8988T (cell line): ENCODE data around the gene MED12L.
A peak's percentile ranks its signal among the peaks of the same experiment; 100 is the strongest.

Experiments used
- DNase-seq: peaks from one replicate; pipeline ENCODE4 v3.0.0; 2011

MED12L gene

DNA sequence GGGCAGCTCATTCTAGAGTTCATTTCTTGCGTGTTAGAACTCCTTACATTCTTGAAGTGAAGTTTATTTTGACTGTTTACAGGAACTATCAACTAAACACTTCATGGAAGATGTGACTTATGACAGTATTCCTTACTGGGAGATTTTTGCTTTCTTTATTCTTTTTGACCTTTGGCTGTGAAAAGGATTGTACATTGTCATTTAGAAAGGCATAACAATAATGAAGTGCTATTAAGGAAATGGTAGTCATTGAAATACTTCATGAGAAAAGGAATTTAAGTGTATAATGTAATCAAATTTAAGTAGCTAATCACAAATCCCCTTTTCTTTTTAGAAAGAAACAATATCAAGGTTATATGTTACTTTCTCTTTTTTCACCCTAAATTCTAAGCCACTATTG is 181.6 kb downstream of the MED12L start:
- no peak for DNase-seq

GRCh38 chr3:151268267-151269235 is 183.1 kb downstream of the MED12L start:
- DNase-seq: no peak

DNA sequence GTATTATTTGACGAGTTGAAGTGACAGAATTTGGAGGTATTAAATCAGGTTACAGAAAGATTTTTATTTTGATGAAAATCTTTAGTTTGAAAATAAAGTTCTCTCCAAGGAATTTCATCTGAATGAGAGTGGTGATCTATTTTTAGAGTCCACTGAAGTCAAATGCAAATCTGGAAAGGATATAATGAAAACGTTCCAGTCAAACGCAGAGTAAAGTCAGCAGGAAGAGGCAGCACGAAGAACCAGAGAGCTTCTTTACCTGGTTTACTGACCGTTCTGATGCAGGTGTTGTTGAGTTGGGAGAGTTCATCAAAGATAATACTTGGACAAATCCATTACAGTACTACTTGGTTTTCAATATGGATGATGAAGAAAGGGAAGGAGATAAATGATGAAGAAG is 184.2 kb downstream of the MED12L start:
- no peak for DNase-seq

DNA sequence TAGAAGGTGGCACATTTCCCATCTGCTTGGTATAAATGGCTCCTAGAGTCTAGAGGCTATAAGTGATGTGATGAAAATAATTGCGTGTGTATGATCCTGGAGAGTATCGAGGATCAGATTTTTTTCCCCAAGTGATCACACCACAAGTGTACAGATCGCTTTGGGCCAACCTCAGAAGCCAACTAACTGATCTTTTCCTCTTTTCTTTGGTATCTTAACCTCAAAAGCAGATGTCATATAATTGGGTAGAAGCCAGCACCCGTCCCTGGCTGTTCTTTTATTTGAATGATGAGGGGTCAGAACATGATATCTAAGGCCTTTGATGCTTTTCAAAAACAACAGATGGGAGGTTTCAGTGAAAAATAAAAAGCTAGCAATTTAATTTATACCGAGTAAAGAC is 189.6 kb downstream of the MED12L start:
- no peak for DNase-seq

GRCh38 chr3:151276038-151276686 is 190.7 kb downstream of the MED12L start:
- DNase-seq: no peak

DNA sequence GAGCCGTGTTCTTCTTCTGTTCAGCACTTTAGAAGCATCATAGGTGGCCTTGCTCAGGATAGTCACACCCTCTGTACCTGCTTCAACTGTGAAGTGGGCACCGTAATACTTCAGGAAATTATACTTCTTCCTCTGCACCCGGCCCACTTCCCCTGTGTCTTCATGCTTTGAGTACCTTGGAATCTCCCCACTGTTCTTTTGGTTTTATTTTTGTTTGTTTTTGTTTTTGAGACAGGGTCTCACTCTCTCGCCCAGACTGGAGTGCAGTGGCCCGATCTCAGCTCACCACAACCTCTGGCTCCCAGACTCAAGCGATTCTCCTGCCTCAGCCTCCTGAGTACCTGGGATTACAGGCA is 191.2 kb downstream of the MED12L start:
- no peak for DNase-seq

DNA sequence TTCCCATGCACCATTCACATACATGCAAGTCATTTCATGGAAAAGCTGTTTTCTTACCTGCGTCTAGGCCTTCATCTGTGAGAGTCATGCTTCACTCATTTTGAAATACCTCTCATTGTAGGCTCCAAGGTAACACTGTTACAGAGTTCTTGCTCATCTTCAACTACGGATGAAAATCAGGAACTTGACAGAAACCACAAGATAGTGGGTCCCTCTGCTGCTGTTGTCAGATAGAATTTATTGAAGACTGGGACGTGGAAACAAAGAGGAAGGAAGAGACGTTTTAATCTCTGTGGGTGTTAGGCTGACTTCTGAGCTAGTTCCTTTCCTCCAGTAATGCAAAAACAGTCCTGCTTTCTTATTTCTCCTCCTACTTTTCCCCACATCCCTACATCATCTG is 192.8 kb downstream of the MED12L start, which contains the start of gene P2RY14:
TSS of gene P2RY14 (minus strand) at position 313 of the 400 bp plus-strand sequence. CDS start 64,226 bp downstream, outside the sequence.
- no peak for DNase-seq

GRCh38 chr3:151281671-151282324 is 196.3 kb downstream of the MED12L start:
- DNase-seq: no peak

GRCh38 chr3:151282921-151283320 is 197.5 kb downstream of the MED12L start:
- no peak for DNase-seq

DNA sequence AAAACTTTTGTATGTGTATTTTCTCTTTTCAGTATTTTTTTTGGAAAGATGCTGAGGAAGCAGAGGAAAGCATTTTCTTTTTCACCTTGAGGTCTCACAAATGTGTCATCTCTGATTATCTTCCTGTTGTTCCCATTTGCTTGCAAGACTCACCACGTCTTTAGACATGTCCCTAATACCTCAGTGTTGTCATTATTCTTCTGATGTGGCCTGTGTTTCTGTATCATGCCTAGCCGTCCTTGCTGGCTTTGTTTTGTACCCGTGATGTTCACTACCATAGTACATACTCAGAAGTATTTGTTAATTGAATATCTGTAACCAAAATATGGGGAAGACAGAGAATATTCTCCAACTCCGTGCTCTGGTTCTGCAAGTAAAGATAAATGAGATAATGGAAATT is 197.9 kb downstream of the MED12L start:
- no peak for DNase-seq

DNA sequence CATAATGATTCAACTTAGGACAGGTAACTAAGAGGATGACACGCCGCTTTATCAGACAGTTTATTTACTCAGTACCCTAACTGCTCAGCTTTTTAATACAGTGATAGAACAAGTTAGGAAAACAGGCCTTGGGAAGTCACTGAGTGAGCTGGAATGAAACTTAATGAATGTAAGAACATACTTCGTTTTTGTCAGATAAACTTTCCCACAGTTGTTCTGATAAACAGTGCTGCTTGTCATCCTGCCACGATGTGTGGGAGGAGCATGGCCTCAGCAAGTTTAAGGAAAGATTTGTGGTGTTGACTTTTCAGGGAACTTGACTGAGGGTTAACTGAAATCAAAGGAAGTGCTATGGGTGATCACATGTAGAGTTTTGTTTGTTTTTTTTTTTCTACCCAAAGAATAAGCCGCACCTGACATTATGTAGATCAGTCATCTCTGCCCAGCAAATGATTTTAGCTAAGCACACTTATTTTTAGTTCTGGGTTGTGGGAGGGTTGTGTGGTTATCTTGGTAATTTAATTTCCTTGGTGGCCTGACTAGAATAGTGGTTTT is 198.5 kb downstream of the MED12L start:
- DNase-seq: no peak

DNA sequence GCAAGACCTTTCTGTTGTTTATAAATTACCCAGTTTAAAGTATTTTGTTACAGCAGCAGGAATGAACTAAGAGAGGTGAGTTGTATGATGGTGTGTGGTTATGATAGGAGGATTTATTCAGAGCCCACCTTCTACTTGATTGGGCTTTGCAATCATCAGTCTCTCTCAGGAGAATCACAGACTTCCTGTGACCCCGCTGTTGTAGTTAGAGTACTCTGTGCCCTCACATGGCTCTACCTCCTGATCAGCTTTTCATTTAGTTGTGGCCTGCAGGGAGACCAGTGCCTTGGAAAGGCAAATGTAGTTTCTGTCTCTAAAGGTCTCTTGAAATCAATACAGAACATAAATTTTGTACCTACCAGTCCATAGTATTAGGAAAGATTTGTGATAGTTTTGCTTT is 200.5 kb downstream of the MED12L start:
- DNase-seq: no peak

- DNase-seq: no peak
Measured at GRCh38 chr3:151289445-151289844, 204.0 kb downstream of the MED12L start.

DNA sequence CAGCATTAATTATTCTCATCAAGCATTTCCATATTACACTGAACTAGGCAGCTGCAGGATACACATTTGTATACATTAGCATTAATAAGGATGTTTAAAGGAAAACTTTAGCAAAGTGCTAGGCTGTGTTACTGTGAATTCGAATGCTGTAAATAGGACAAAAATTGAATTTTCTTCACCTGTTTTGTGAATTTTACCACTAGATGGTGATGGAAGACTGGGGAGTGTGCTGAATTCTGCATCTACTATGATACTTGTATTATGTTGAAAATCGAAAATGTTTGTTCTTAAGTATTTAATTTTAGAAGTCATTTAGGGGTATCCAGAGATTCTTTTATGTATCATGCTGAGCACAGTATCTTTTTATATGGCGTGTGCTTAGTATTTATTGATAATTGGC is 205.2 kb downstream of the MED12L start:
- no peak for DNase-seq

- DNase-seq: no peak
Measured at GRCh38 chr3:151293127-151293526, 207.7 kb downstream of the MED12L start.

- DNase-seq: no peak
Measured at GRCh38 chr3:151296226-151296625, 210.8 kb downstream of the MED12L start.

DNA sequence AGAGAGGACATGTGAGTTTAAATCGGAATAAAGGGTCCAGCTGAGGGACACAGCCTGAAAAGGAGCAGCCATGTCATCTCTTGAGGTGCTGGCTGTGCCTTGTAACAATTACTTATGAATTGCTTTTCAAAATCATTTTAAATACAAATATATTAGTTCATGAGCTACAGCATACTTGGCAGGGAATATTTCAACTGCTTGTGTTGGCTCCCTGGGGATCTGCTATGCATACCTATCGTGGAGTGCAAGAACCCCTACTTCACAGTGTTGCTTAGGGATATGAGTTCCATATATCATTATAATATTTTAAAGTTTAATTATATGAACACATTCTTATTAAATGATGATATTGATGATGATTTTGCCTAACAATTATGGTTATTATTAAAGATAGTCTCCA is 212.0 kb downstream of the MED12L start:
- no peak for DNase-seq

DNA sequence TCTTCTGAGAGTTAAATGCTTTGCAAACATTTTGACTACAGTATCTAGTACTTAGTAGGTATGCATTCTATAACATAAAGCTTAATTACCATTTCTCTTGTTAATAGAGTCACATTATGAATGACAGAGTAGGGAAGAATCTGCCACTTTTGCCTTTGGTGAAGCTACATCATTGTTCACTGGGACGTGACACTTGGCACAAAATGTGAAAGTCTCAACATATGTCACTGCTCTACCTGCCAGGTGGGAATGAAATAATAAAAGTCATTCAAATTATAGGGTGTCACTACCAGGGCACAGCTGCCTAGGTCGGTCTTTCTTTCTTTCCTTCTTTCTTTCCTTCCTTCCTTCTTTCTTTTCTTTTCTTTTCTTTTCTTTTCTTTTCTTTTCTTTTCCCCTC is 213.5 kb downstream of the MED12L start:
- no peak for DNase-seq

DNA sequence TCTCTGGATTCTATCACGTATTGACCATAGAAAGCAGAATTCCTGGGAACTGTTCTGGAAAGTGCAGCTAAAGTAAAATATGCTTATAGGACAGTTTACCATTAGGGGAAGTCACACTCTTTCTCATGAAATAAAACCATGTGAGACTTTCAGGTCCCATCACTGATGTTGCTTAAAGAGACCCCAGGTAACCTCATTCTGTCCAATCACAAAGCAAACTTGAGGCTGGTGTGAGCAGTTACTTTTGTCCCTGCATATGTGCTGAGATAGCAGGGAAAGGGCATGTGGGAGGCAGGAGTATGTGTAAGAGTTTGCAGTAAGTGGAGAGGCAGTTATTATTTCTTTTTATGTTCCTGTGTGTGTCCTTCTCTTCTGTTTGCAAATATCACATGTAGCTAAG is 215.1 kb downstream of the MED12L start:
- DNase-seq: no peak

DNA sequence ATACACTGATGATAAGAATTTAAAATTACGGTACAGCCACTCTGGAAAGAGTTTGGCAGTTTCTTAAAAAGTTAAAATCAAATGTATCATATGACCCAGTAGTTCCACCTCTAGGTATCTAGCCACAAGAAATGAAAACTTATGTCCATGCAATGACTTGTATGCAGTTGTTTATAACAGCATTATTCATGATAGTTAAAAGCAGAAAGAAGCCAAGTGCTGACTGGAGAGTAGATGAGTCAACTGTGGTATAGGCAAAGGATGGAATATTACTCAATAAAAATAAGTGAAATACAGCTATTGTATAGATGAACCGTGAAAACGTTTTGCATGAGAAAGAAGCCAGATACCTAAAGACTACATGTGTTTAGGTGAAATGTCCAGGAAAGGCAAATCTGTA is 216.3 kb downstream of the MED12L start:
- no peak for DNase-seq

DNA sequence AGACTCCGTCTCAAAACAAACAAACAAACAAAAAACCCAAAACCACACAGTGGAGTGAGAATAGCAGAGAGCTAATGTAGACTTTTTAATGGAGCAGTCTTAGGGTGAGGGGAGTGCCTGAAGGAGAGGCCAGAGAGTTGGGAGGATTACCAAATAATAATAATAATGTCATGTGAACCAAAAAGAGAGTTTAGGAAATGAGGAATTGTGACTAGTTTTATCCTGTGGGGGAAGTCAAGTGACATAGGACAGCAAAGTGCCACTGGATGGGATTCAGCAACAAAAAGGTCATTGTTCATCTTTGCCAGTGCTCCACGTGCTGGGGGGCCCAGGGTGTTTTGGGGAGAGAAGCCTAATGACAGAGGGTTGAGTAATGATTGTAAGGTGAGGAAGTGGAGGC is 218.3 kb downstream of the MED12L start:
- DNase-seq: no peak

- peak; percentile 49 for DNase-seq
Measured at GRCh38 chr3:151305060-151305774, 219.8 kb downstream of the MED12L start.

- no peak for DNase-seq
Measured at GRCh38 chr3:151305775-151306151, 220.3 kb downstream of the MED12L start.
